Keratinocyte (primary cell): ENCODE data around the gene EIF4E2. TPM values are rescaled to one million over a fixed set of nuclear protein-coding genes. Genes with fewer than 3 reads are reported as not detected.

Source experiments
- DNase-seq: peaks from one replicate; pipeline ENCODE4 v3.0.0-alpha.2; 2011; ENCODE audit warnings: low read depth, missing footprints, low spot score
- FAIRE-seq: peaks from 2 replicates; lab custom pipeline; 2011; peaks lifted over from hg19 to GRCh38; lab: Jason Lieb, UNC
- H2AFZ ChIP-seq: 2 replicates; pipeline ENCODE4 v1.6.0; 2012; ENCODE audit warnings: low read length, control low read depth, inconsistent platforms; ENCODE audit not compliant: control insufficient read depth
- H3K27ac ChIP-seq: 2 replicates; pipeline ENCODE4 v1.5.1; 2011; ENCODE audit warnings: low read length; ENCODE audit not compliant: control insufficient read depth, insufficient read depth
- H3K27me3 ChIP-seq: 3 replicates; pipeline ENCODE4 v1.6.0; 2011; ENCODE audit warnings: low read length; ENCODE audit not compliant: control insufficient read depth, insufficient read depth; ENCODE audit errors: extremely low read depth
- H3K36me3 ChIP-seq, 2 experiments: 2 replicates in 1 of 2; 3 replicates in 1 of 2; pipeline ENCODE4 v1.5.1; 2011; ENCODE audit warnings: low read length in 2 of 2, mild to moderate bottlenecking in 1 of 2; ENCODE audit not compliant: control insufficient read depth in 2 of 2, insufficient read depth in 2 of 2; ENCODE audit errors: extremely low read depth in 1 of 2
- H3K4me1 ChIP-seq: 3 replicates; pipeline ENCODE4 v1.5.1; 2011; ENCODE audit warnings: low read length; ENCODE audit not compliant: control insufficient read depth, insufficient read depth; ENCODE audit errors: extremely low read depth
- H3K4me2 ChIP-seq: 3 replicates; pipeline ENCODE4 v1.6.0; 2011; ENCODE audit warnings: low read depth, low read length; ENCODE audit not compliant: control insufficient read depth, insufficient read depth; ENCODE audit errors: extremely low read depth
- H3K4me3 ChIP-seq, 3 experiments: fragments of 200-600 bp in 1 of 3; sonication (generic) in 1 of 3; 2 replicates in 2 of 3; 3 replicates in 1 of 3; pipeline ENCODE4 v1.5.1; 2011 to 2016; ENCODE audit warnings: low read length in 3 of 3, mild to moderate bottlenecking in 3 of 3, control low read depth in 2 of 3, inconsistent platforms in 1 of 3, low read depth in 1 of 3, mixed read lengths in 1 of 3, mixed run types in 1 of 3, moderate library complexity in 1 of 3; ENCODE audit not compliant: control insufficient read depth in 2 of 3, insufficient read depth in 2 of 3; ENCODE audit errors: extremely low read depth in 1 of 3
- H3K79me2 ChIP-seq: 2 replicates; pipeline ENCODE4 v1.6.0; 2012; ENCODE audit warnings: low read length; ENCODE audit not compliant: control insufficient read depth, insufficient read depth
- H3K9ac ChIP-seq: 3 replicates; pipeline ENCODE4 v1.6.0; 2011; ENCODE audit warnings: low read length; ENCODE audit not compliant: control insufficient read depth, insufficient read depth; ENCODE audit errors: extremely low read depth
- H3K9me1 ChIP-seq: 3 replicates; pipeline ENCODE4 v1.6.0; 2011; ENCODE audit warnings: low read length; ENCODE audit not compliant: control insufficient read depth, insufficient read depth; ENCODE audit errors: extremely low read depth
- H3K9me3 ChIP-seq: 2 replicates; pipeline ENCODE4 v1.5.1; 2012; ENCODE audit warnings: low read depth, low read length; ENCODE audit not compliant: control insufficient read depth
- H4K20me1 ChIP-seq: 3 replicates; pipeline ENCODE4 v1.6.0; 2011; ENCODE audit warnings: low read length; ENCODE audit not compliant: control insufficient read depth, insufficient read depth; ENCODE audit errors: extremely low read depth
- CTCF ChIP-seq, 3 experiments: IDR thresholded peaks in 1 of 3; conservative IDR thresholded peaks in 1 of 3; optimal IDR thresholded peaks in 1 of 3; 2 replicates in 2 of 3; 3 replicates in 1 of 3; pipeline versions ENCODE3 to v1.5.1; 2011; ENCODE audit warnings: low read length in 3 of 3, mild to moderate bottlenecking in 3 of 3, moderate library complexity in 2 of 3, control low read depth in 1 of 3, inconsistent platforms in 1 of 3; ENCODE audit not compliant: insufficient read depth in 2 of 3; ENCODE audit errors: extremely low read depth in 1 of 3
- EZH2 ChIP-seq: IDR thresholded peaks from one replicate; pipeline ENCODE4 v1.6.1; 2012; ENCODE audit warnings: inconsistent platforms, mild to moderate bottlenecking, low read length, moderate library complexity
- dilution Hi-C: fragments of 300-500 bp; cut with MboI; formaldehyde crosslinking; loops from one replicate; pipeline ENCODE4 v1.7.0; 2020; ENCODE audit warnings: low sequenced_read_pairs; ENCODE audit not compliant: extremely low pct_ligation_motif_present
- polyA plus RNA-seq, 5 experiments: library from polyadenylated mRNA; depleted of rRNA in 3 of 5; stranded (reverse) in 3 of 5; stranded (forward) in 1 of 5; unstranded in 1 of 5; fragments of >200 nt; gene quantifications; 1 replicate in 1 of 5; 2 replicates in 3 of 5; 3 replicates in 1 of 5; pipeline versions ENCODE4 v1.2.1 to v1.2.3, GENCODE V29; 2011 to 2012; ENCODE audit warnings: missing spikeins in 2 of 5, low read depth in 1 of 5, low replicate concordance in 1 of 5

The EIF4E2 gene
- polyA plus RNA-seq, 1 donor (not counting 4 experiments of a cell fraction or from before 2014, with no cell fraction given): 79.2 TPM

- no peak for TF ChIP-seq EZH2
- no peak for TF ChIP-seq CTCF (optimal IDR thresholded peaks at IDR 0.05 in 1 of 3, IDR thresholded peaks at IDR 0.05 in 1 of 3, conservative IDR thresholded peaks at IDR 0.05 in 1 of 3; ENCODE audit: extremely low read depth in 1 of 3, insufficient read depth in 2 of 3, low read length in 3 of 3)
- H4K20me1 ChIP-seq: no peaks in the 10 kb centered on the region
- peaks cover 47% of the 10 kb centered on the region for H3K27me3 ChIP-seq
- DNase-seq: no peak
- no peak overlapping the region for H3K27ac ChIP-seq
- no peaks in the 10 kb centered on the region for H3K79me2 ChIP-seq
- no peak for FAIRE-seq
- H3K4me3 ChIP-seq: no peak overlapping the region
- no peak overlapping the region for H2AFZ ChIP-seq
- H3K4me2 ChIP-seq: no peak overlapping the region
- H3K36me3 ChIP-seq: no peaks in the 10 kb centered on the region
- H3K9ac ChIP-seq: no peak overlapping the region
- no peaks in the 10 kb centered on the region for H3K9me3 ChIP-seq
- dilution Hi-C loops: no loop called here
- H3K9me1 ChIP-seq: no peaks in the 10 kb centered on the region
- H3K4me1 ChIP-seq: no peaks in the 10 kb centered on the region
Measured at GRCh38 chr2:232525199-232525598, 25.3 kb upstream of the EIF4E2 start.

- Histone ChIP-seq H3K9ac (no peak within 1 kb of the TSS), H3K27ac (no peak within 1 kb of the TSS), H3K4me1 (no peaks in the 10 kb centered on the region), H4K20me1 (no peaks in the 10 kb centered on the region), H3K9me3 (no peaks in the 10 kb centered on the region), H3K36me3 (no peaks in the 10 kb centered on the region), H3K9me1 (no peaks in the 10 kb centered on the region), H3K27me3 (peaks cover 42% of the 10 kb centered on the region), H2AFZ (no peak within 1 kb of the TSS), H3K4me2 (no peak within 1 kb of the TSS), H3K79me2 (no peaks in the 10 kb centered on the region), H3K4me3 (no peak within 1 kb of the TSS)
- no peak for TF ChIP-seq EZH2
- TF ChIP-seq CTCF (optimal IDR thresholded peaks at IDR 0.05 in 1 of 3, IDR thresholded peaks at IDR 0.05 in 1 of 3, conservative IDR thresholded peaks at IDR 0.05 in 1 of 3; ENCODE audit: extremely low read depth in 1 of 3, insufficient read depth in 2 of 3, low read length in 3 of 3): no peak
- dilution Hi-C loops: no loop called here
- no peak for DNase-seq
- FAIRE-seq: no peak
Measured at GRCh38 chr2:232525791-232526371, 24.6 kb upstream of the EIF4E2 start, which contains the start of gene CHRND. TSS of gene CHRND (plus strand) at chr2:232526160. CDS start at chr2:232526216, 56 bp downstream.
